Psoas muscle (tissue), 8 donors: Measurements from ENCODE around the gene PACSIN2. TPM values are rescaled to one million over a fixed set of nuclear protein-coding genes. Genes with fewer than 3 reads are reported as not detected.

Source experiments
- ATAC-seq, 4 donors: fragments of 200-7000 bp; cut with Tn5 transposase; one replicate each; pipeline ENCODE4 v1.9.1; 2020; ENCODE audit warnings: moderate library complexity in 3 of 4, mild to moderate bottlenecking in 2 of 4
- DNase-seq, 2 donors: peaks; one replicate each; pipeline ENCODE4 v3.0.0-alpha.2; 2020
- H3K27ac ChIP-seq: fragments of 200-600 bp; one replicate; pipeline ENCODE4 v1.8.0; 2022
- H3K27me3 ChIP-seq, 3 donors: fragments of 200-600 bp in 1 of 3; one replicate each; pipeline versions ENCODE4 v1.6.1 to v1.8.0; 2013 to 2022; ENCODE audit warnings: low read length in 2 of 3, mild to moderate bottlenecking in 2 of 3, moderate library complexity in 1 of 3; ENCODE audit not compliant: insufficient read depth in 3 of 3
- H3K36me3 ChIP-seq, 2 donors: fragments of 200-600 bp in 1 of 2; one replicate each; pipeline versions ENCODE4 v1.6.1 to v1.8.0; 2013 to 2022; ENCODE audit warnings: low read depth in 1 of 2, mild to moderate bottlenecking in 1 of 2, moderate library complexity in 1 of 2; ENCODE audit not compliant: insufficient read depth in 1 of 2
- H3K4me1 ChIP-seq: fragments of 200-600 bp; one replicate; pipeline ENCODE4 v1.8.0; 2022
- H3K4me3 ChIP-seq: fragments of 200-600 bp; one replicate; pipeline ENCODE4 v1.8.0; 2022; ENCODE audit warnings: mild to moderate bottlenecking
- H3K9me3 ChIP-seq: fragments of 200-600 bp; one replicate; pipeline ENCODE4 v1.8.0; 2022
- CTCF ChIP-seq: fragments of 200-600 bp; IDR thresholded peaks from one replicate; pipeline ENCODE4 v1.8.0; 2022; ENCODE audit warnings: antibody characterized with exemption
- WGBS, 3 donors: extraction: QIAGEN DNeasy Blood & Tissue Kit; methylation state at CpG; one replicate each; pipeline versions ENCODE4 v1.1.6 to v1.1.7; 2013; 5-methylcytosine and 5-hydroxymethylcytosine counted together
- intact Hi-C, 2 donors: fragments of 100-400 bp; cut with DNase I; formaldehyde crosslinking; loops; one replicate each; pipeline versions ENCODE4 v1.11.0 to v1.14.2; 2022
- polyA plus RNA-seq, 3 donors: library from polyadenylated mRNA; stranded (reverse); fragments of 200-250 nt; gene quantifications; one replicate each; pipeline ENCODE4 v1.2.3, GENCODE V29; 2013
- total RNA-seq, 4 donors: library from RNA; stranded (reverse); fragmentation: NEBNext Ultra II Directional in 2 of 4; extraction: Animal tissue kit (Norgen Biotek cat#: 25700) in 2 of 4; gene quantifications; one replicate each; pipeline versions ENCODE4 v1.2.1 to v1.2.4, GENCODE V29; 2021 to 2023
- donor health status: healthy with polysubstance abuse.
- donor health status: DM: no; HTN: no; CAD: no; lungs with moderate emphysema.
- donor health status: Bipolar disorder and iron deficiency.
- donor health status: healthy.
- donor health status: DM: yes; HTN: yes; CAD: no.
- donor health status: DM: no; HTN: no; CAD: no.
- donor health status: DM: no; HTN: no; CAD: no.
- donor health status: DM: yes; HTN: yes; CAD: no.

PACSIN2 gene
- total and polyA plus RNA-seq, 7 donors = 21.0 to 52.2 (median 31.4) TPM

- 35 to 44% (median 38%) methylated on average over 5 of the region's 5 CpGs for WGBS, 3 donors
- DNase-seq = no peak
- Histone ChIP-seq H3K27ac (peak overlapping the region; percentile 66), H3K27me3 (no peaks in the 10 kb centered on the region), H3K9me3 (no peaks in the 10 kb centered on the region), H3K4me3 (no peak overlapping the region), H3K36me3 (no peaks in the 10 kb centered on the region), H3K4me1 (peaks cover 35% of the 10 kb centered on the region)
- intact Hi-C loops = no loop called here
- peak; percentile 54 to 73 (median 64) for ATAC-seq
- TF ChIP-seq CTCF = no peak
Measured at GRCh38 chr22:42978453-42979103, 36.4 kb downstream of the PACSIN2 start.

GRCh38 chr22:42977569-42977968, 37.4 kb downstream of the PACSIN2 start:
- Histone ChIP-seq H3K27ac (no peak overlapping the region), H3K9me3 (no peaks in the 10 kb centered on the region), H3K27me3 (no peaks in the 10 kb centered on the region), H3K36me3 (no peaks in the 10 kb centered on the region), H3K4me1 (peaks cover 35% of the 10 kb centered on the region), H3K4me3 (no peak overlapping the region)
- intact Hi-C loops = no loop called here
- peak in 1 of 4 donors; percentile 26 for ATAC-seq
- TF ChIP-seq CTCF = no peak
- WGBS, 3 donors = 87 to 90% (median 89%) methylated on average over 6 of the region's 6 CpGs
- no peak for DNase-seq

GRCh38 chr22:42976217-42976933, 38.6 kb downstream of the PACSIN2 start:
- Histone ChIP-seq H3K27me3 (no peaks in the 10 kb centered on the region), H3K4me3 (no peak overlapping the region), H3K27ac (no peak overlapping the region), H3K36me3 (no peaks in the 10 kb centered on the region), H3K9me3 (no peaks in the 10 kb centered on the region), H3K4me1 (peaks cover 35% of the 10 kb centered on the region)
- intact Hi-C loops = no loop called here
- ATAC-seq = peak in 1 of 4 donors; percentile 17
- no peak for TF ChIP-seq CTCF
- 71 to 75% (median 73%) methylated on average over 7 of the region's 7 CpGs for WGBS, 3 donors
- no peak for DNase-seq

DNA sequence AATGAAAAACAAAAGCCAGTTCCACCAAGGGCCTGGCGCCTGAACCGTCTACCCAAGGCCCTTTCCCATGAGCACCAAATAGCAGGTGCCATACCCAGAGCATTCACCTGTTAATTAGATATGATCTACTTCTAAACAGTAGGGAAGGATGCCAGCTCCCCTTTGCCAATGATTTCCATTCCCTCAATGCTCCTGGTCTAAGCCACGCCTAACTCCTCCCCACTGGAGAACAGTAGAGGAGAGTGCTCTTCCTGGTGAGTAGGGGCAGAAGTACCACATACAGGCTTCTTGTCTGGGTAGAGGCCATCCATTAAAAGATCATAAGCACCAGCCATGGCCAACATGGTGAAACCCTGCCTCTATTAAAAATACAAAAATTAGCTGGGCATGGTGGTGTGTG, 40.7 kb downstream of the PACSIN2 start:
- 87 to 96% (median 95%) methylated on average over 3 of the region's 3 CpGs for WGBS, 3 donors
- DNase-seq = no peak
- peaks cover 34% of the 10 kb centered on the region for H3K4me1 ChIP-seq
- intact Hi-C loops = no loop called here
- no peaks in the 10 kb centered on the region for H3K27me3 ChIP-seq
- H3K27ac ChIP-seq = no peak overlapping the region
- no peak for ATAC-seq
- TF ChIP-seq CTCF = no peak
- no peaks in the 10 kb centered on the region for H3K36me3 ChIP-seq
- H3K9me3 ChIP-seq = no peaks in the 10 kb centered on the region
- no peak overlapping the region for H3K4me3 ChIP-seq
